Spleen (tissue), 11 donors: ENCODE measurements around the gene OR10H4. TPM values are rescaled to one million over a fixed set of nuclear protein-coding genes. Genes with fewer than 3 reads are reported as not detected.
"Not testable (repeated sequence)": the region's sequence is repeated elsewhere in the genome, so short reads cannot be mapped to it uniquely, and the experiment has no call there.

Experiments
- DNase-seq: peaks from one replicate; pipeline ENCODE4 v3.0.0-alpha.2; 2020
- H3K27ac ChIP-seq, 8 donors: fragments of 200-600 bp; sonication (generic) in 7 of 8; 1 replicate in 4 of 8; 2 replicates in 4 of 8; pipeline versions ENCODE4 v1.5.0 to v1.8.0; 2016 to 2021; ENCODE audit warnings: inconsistent platforms in 4 of 8, mild to moderate bottlenecking in 4 of 8, moderate library complexity in 1 of 8
- H3K27me3 ChIP-seq, 7 donors: fragments of 200-600 bp; sonication (generic) in 6 of 7; replicated peaks in 1 of 7; 1 replicate in 4 of 7; 2 replicates in 3 of 7; pipeline versions ENCODE4 v1.5.0 to v1.8.0; 2016 to 2021; ENCODE audit warnings: inconsistent platforms in 3 of 7, mild to moderate bottlenecking in 1 of 7
- H3K36me3 ChIP-seq, 6 donors: fragments of 200-600 bp; sonication (generic) in 5 of 6; 1 replicate in 4 of 6; 2 replicates in 2 of 6; pipeline versions ENCODE4 v1.5.0 to v1.8.0; 2016 to 2021; ENCODE audit warnings: inconsistent platforms in 2 of 6
- H3K4me1 ChIP-seq, 6 donors: fragments of 200-600 bp; sonication (generic) in 5 of 6; 1 replicate in 3 of 6; 2 replicates in 3 of 6; pipeline versions ENCODE4 v1.5.0 to v1.8.0; 2016 to 2021; ENCODE audit warnings: inconsistent platforms in 3 of 6
- H3K4me3 ChIP-seq, 8 donors: fragments of 200-600 bp; sonication (generic) in 7 of 8; 1 replicate in 4 of 8; 2 replicates in 4 of 8; pipeline versions ENCODE4 v1.5.0 to v1.8.0; 2016 to 2021; ENCODE audit warnings: inconsistent platforms in 4 of 8, mild to moderate bottlenecking in 4 of 8, moderate library complexity in 2 of 8
- H3K9me3 ChIP-seq, 8 donors: fragments of 200-600 bp; sonication (generic) in 7 of 8; 1 replicate in 4 of 8; 2 replicates in 4 of 8; pipeline versions ENCODE4 v1.5.0 to v1.8.0; 2016 to 2021; ENCODE audit warnings: inconsistent platforms in 4 of 8
- POLR2A ChIP-seq, 3 donors: fragments of 450-650 bp; IDR thresholded peaks; one replicate each; pipeline ENCODE4 v1.5.1; 2017; ENCODE audit warnings: antibody characterized with exemption in 3 of 3, mild to moderate bottlenecking in 1 of 3
- POLR2AphosphoS5 ChIP-seq, 3 donors: sonication (generic); formaldehyde crosslinking; IDR thresholded peaks; one replicate each; pipeline ENCODE4 v1.5.1; 2017; ENCODE audit warnings: antibody characterized with exemption in 3 of 3
- WGBS, 5 donors: extraction: QIAGEN DNeasy Blood & Tissue Kit in 3 of 5; methylation state at CpG; one replicate each; pipeline versions ENCODE4 v1.1.5 to v1.1.7; 2013 to 2018; 5-methylcytosine and 5-hydroxymethylcytosine counted together
- intact Hi-C: fragments of 100-400 bp; cut with DNase I; formaldehyde crosslinking; loops from one replicate; pipeline ENCODE4 v1.15.0; 2023; ENCODE audit warnings: low total_unique reads
- polyA plus RNA-seq, 3 donors: library from polyadenylated mRNA; stranded (reverse); fragments of 200-250 nt; gene quantifications; one replicate each; pipeline ENCODE4 v1.2.1, GENCODE V29; 2013
- total RNA-seq, 7 donors: library from RNA; depleted of rRNA in 3 of 7; stranded (reverse); fragments of >200 nt in 3 of 7; fragmentation: NEBNext Ultra II Directional in 4 of 7; extraction: Animal tissue kit (Norgen Biotek cat#: 25700) in 4 of 7; gene quantifications; one replicate each; pipeline versions ENCODE4 v1.1.0 to v1.2.1, GENCODE V29; 2016 to 2021
- TF ChIP-seq, protein P1 (sequence below), 11 experiments: fragments of 200-600 bp in 7 of 11; fragments of 450-650 bp in 4 of 11; sonication (generic) in 4 of 11; IDR thresholded peaks in 8 of 11; conservative IDR thresholded peaks in 3 of 11; 1 replicate in 7 of 11; 2 replicates in 4 of 11; pipeline versions ENCODE4 v1.4.0 to v1.8.0; 2016 to 2021; ENCODE audit warnings: antibody characterized with exemption in 11 of 11, inconsistent platforms in 4 of 11, mild to moderate bottlenecking in 1 of 11
- donor health status: healthy with polysubstance abuse.
- donor health status: DM: no; HTN: no; CAD: no; lungs with moderate emphysema.
- donor health status: DM: no; HTN: no; CAD: no.
- donor health status: Bipolar disorder and iron deficiency.
- donor health status: healthy.
- donor health status: DM: no; HTN: no; CAD: no.
- donor health status: DM: yes; HTN: yes; CAD: no.

OR10H4 gene
- total and polyA plus RNA-seq, 10 donors: not detected

DNA sequence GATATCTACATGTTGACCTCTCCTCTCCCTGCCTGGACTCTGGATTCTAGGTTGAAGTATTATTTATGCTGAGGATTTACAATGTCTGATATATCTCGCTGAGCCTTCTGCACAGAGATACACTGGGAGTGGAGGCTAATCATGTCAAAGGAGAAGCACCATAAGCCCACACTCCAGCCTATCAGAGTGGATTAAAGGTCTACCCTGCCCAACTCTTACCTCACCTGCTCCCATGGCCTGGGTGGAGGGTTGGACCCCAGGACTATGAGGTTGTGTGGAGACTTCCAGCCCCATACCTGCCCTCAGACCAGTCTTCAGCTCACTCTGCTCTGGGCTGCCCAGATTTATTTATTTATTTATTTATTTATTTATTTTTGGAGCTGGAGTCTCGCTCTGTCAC lies 15.4 kb downstream of the OR10H4 start:
- Histone ChIP-seq H3K9me3 (peaks cover 0 to 10% (median 0%) of the 10 kb centered on the region in 8 donors), H3K27ac (no peak overlapping the region), H3K4me3 (no peak overlapping the region), H3K4me1 (no peaks in the 10 kb centered on the region), H3K27me3 (peaks cover 0 to 62% (median 0%) of the 10 kb centered on the region in 7 donors), H3K36me3 (no peaks in the 10 kb centered on the region)
- DNase-seq: no peak
- TF ChIP-seq POLR2AphosphoS5 (IDR thresholded peaks at IDR 0.05) (no peak), POLR2A (IDR thresholded peaks at IDR 0.05) (no peak)
- TF ChIP-seq, protein P1, sequence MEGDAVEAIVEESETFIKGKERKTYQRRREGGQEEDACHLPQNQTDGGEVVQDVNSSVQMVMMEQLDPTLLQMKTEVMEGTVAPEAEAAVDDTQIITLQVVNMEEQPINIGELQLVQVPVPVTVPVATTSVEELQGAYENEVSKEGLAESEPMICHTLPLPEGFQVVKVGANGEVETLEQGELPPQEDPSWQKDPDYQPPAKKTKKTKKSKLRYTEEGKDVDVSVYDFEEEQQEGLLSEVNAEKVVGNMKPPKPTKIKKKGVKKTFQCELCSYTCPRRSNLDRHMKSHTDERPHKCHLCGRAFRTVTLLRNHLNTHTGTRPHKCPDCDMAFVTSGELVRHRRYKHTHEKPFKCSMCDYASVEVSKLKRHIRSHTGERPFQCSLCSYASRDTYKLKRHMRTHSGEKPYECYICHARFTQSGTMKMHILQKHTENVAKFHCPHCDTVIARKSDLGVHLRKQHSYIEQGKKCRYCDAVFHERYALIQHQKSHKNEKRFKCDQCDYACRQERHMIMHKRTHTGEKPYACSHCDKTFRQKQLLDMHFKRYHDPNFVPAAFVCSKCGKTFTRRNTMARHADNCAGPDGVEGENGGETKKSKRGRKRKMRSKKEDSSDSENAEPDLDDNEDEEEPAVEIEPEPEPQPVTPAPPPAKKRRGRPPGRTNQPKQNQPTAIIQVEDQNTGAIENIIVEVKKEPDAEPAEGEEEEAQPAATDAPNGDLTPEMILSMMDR (IDR thresholded peaks at IDR 0.05 in 8 of 11, conservative IDR thresholded peaks at IDR 0.05 in 3 of 11): no peak
- 64 to 84% (median 78%) methylated on average over 2 of the region's 2 CpGs for WGBS, 5 donors
- intact Hi-C loops: no loop called here

DNA sequence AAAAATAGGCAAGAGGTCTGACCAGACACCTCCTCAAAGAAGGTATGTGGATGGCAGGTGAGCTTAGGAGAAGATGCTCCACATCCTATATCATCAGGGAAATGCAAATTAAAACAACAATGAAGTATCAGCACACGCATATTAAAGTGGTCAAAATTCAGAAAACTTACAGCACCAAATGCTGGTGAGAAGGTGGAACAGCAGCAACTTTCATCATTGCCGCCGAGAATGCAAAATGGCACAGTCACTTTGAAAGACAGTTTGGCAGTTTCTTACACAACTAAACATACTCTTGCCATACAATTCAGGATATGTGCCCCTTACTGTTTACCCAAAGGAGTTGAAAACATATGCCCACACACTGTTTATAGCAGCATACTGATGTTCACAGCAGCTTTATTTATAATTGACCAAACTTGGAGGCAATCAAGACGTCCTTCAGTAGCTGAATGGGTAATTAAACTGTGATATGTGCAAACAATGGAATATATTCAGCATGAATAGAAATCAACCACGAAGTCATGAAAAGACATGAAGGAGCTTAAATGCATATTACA lies 22.5 kb downstream of the OR10H4 start:
- no peak for DNase-seq
- intact Hi-C loops: no loop called here
- Histone ChIP-seq H3K27me3 (peaks cover 0 to 27% (median 0%) of the 10 kb centered on the region in 7 donors), H3K27ac (no peak overlapping the region), H3K36me3 (no peaks in the 10 kb centered on the region), H3K4me3 (no peak overlapping the region), H3K4me1 (no peaks in the 10 kb centered on the region), H3K9me3 (no peaks in the 10 kb centered on the region)
- 28 to 71% (median 47%) methylated on average over 5 of the region's 5 CpGs for WGBS, 5 donors
- TF ChIP-seq POLR2A (IDR thresholded peaks at IDR 0.05) (no peak), POLR2AphosphoS5 (IDR thresholded peaks at IDR 0.05) (no peak)
- TF ChIP-seq, protein P1 (IDR thresholded peaks at IDR 0.05 in 8 of 11, conservative IDR thresholded peaks at IDR 0.05 in 3 of 11): no peak

DNA sequence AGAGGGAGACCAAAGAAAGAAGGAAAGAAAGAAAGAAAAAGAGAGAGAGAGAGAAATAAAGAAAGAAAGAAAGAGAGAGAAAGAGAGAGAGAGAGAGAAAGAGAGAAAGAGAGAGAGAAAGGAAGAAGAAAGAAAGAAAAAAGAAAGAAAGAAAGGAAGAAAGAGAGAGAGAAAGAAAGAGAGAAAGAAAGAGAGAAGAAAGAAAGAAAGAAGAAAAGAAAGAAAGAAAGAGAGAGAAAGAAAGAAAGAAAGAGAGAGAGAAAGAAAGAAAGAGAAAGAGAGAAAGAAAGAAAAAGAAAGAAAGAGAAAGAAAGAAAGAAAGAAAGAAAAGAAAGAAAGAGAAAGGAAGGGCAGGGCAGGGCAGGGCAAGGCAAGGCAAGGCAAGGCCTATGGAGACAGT lies 23.2 kb downstream of the OR10H4 start:
- H3K27me3 ChIP-seq: peaks cover 0 to 31% (median 0%) of the 10 kb centered on the region in 7 donors
- intact Hi-C loops, H3K4me1 ChIP-seq, H3K9me3 ChIP-seq, H3K36me3 ChIP-seq, H3K4me3 ChIP-seq, DNase-seq, H3K27ac ChIP-seq: not testable (repeated sequence)

DNA sequence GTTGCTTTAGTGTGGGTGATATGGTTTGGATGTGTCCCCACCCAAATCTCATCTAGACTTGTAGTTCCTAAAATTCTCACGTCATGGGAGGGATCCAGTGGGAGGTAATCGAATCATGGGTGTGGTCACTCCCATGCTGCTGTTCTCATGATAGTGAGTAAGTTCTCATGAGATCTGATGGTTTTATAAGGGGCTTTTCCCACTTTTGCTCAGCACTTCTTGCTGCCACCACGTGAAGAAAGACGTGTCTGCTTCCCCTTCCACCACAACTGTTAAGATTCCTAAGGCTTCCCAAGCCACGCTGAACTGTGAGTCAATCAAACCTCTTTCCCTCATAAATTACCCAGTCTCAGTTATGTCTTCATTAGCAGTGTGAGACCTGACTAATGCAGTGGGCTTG lies 26.0 kb downstream of the OR10H4 start:
- intact Hi-C loops: no loop called here
- Histone ChIP-seq H3K36me3 (no peaks in the 10 kb centered on the region), H3K27me3 (peaks cover 0 to 48% (median 8%) of the 10 kb centered on the region in 7 donors), H3K9me3 (no peaks in the 10 kb centered on the region), H3K4me1 (no peaks in the 10 kb centered on the region), H3K27ac (no peak overlapping the region), H3K4me3 (no peak overlapping the region)
- TF ChIP-seq, protein P1 (IDR thresholded peaks at IDR 0.05 in 8 of 11, conservative IDR thresholded peaks at IDR 0.05 in 3 of 11): no peak
- TF ChIP-seq POLR2A (IDR thresholded peaks at IDR 0.05): no peak
- TF ChIP-seq POLR2AphosphoS5 (IDR thresholded peaks at IDR 0.05): no peak
- 45 to 62% (median 48%) methylated on average over 5 of the region's 5 CpGs for WGBS, 5 donors
- DNase-seq: no peak
